HG02885 (cell line): ENCODE measurements around the gene CUEDC1.

Experiments
- ATAC-seq: cut with Tn5 transposase; IDR thresholded peaks from one replicate; pipeline ENCODE4 v1.9.1; 2021; ENCODE audit warnings: mild to moderate bottlenecking; ENCODE audit not compliant: unreplicated experiment, poor library complexity

The CUEDC1 gene

DNA sequence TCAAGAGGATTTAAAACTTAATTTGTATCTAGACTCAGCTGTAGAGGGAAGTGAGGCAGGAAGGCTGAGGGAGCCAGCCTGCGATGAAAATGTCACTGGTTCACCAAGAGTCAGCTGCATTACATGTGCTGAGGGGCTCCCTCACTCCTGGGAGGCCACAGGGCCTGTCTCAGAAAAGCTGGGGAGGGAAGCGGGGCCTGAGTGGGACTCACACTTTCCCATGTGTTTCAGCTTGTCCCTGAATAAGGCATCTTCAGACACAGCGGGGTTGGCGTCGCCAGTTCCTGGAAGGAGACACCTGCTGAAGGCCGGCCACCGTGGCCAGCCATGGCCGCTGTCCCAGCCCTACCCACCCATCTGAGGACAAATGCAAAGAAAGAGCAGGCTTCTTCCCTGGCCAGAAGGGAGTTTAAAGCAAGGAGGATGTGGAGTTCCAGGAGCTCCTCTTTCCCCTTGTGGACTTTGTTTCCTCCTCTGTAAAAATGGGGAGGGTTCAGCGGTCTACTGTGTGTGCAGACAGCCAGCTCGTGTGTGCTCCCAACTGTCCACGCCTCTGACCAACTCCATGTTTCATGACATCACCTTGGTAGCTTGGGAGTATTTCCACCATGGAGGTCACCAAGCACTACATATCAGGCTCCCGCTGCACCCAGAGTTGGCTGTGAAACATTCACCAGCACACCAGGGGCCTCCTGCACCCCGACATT is 86.1 kb downstream of the CUEDC1 start:
- ATAC-seq: no peak

DNA sequence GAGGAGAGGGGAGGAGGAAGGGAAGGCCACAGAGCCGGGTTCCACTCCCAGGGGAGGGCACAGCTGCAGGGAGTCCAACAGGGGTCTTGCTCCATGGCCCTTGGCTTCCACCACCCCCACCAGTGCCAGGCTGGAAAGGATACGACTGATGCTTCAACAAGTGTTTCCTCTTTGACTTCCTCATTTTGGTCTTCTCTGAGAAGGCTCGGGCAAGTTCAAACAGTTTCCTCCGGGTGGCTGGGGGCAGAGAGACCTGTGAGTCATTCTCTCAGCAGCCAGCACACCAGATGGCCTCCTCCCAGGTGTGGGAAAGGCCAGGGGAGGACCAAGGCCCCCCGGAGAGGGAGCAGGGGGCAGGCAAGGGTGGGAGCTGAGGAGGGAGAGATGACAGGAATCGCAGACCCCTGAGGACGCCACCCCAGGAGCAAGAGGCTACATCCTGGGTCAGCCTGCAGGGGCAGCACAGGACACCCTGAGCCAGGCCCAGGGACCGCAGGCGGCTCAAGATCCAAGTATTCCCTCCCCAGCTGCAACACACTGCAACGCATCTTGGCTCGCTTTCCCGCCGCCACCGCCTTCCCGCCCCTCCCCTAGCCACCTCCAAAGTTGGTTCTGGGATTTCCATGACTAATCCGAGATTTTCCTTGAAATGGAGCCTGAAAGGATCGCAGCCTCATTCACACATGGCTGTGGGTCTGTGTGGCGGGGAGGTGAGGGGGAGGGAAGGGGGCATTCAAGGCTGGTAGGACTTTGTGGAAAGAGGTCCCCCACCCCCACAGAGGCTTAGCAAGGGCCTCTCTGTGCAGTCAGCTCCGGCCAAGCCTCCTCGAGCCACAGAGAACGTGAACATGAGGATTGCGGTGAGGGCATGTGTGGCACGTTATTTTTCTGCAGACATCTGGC is 87.0 kb downstream of the CUEDC1 start:
- no peak for ATAC-seq

DNA sequence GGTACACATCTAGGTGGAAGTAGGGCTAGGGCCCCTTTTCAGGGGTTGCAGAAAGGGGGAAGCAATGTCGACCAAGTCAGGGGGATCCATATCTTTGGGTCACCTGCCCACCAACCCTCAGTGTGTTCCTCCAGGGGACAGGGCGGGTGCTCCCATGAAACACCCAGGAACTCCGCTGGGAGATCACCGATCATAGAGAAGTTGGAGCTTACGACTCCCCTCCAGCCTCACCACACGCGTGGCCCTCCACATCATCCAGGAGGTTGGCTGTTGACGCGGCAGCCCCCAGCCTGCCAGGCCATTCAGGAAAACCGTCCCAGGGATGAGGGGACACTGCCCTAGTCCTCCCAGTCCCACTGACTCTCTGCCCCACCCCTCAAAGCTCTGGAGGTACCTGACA is 88.1 kb downstream of the CUEDC1 start:
- ATAC-seq: no peak

DNA sequence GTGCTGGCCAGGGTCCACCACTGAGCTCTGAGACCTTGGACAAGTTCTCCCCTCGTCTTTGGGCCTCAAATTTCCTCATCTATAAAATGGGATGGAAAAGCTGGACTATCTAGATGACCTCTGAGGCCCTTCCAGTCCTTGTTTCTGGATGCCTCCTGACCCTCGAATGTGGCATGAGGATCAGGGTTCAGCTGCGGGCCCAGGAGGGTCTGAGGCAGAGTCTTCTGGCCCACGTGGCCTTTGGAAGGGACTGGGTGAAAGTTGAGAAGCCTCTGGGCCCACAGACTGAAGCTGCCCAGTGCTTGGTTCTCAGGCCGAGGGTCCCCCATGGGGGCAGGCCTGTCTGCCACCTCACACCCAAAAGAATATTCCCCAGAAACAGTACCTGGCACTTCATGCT is 88.5 kb downstream of the CUEDC1 start:
- no peak for ATAC-seq

DNA sequence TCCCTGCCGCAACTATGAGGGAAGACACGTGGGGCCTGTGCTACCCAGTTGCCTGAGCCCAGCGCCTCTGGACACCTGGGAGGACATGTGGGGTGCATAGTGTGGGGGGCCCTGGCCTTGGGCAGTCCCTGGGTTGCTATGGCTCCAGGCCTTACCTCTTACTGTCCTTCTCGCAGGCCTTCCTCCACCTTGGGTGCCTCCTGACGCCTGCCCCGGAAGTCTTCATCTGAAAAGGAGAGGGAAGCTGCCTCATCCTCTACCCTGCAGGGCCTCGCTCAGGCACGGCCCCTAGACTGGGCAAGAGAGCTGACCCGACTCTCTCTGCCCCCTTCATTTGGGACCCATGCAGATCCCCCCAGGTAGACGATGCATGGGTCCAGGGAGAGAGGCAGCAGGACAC is 88.9 kb downstream of the CUEDC1 start:
- ATAC-seq: no peak

DNA sequence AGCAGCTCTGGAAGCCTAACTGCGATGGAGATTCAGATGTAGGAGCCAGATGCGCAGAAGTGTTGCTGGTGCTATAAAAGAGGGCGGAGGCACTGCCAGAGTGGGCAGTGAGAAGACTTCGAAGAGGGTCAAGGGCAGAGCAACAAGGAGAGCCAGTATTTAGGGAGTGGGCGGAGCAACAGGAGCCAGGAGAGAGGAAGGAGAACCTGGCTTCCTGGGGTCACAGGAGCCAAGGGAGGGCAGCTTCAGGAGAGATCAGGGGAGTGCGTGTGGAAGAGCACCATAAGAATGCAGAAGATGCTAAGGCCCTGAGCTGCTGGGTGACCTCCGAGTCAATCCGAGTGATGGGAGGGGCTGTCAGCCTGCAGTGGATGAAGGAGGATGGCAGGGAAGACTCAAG is 90.9 kb downstream of the CUEDC1 start:
- no peak for ATAC-seq

DNA sequence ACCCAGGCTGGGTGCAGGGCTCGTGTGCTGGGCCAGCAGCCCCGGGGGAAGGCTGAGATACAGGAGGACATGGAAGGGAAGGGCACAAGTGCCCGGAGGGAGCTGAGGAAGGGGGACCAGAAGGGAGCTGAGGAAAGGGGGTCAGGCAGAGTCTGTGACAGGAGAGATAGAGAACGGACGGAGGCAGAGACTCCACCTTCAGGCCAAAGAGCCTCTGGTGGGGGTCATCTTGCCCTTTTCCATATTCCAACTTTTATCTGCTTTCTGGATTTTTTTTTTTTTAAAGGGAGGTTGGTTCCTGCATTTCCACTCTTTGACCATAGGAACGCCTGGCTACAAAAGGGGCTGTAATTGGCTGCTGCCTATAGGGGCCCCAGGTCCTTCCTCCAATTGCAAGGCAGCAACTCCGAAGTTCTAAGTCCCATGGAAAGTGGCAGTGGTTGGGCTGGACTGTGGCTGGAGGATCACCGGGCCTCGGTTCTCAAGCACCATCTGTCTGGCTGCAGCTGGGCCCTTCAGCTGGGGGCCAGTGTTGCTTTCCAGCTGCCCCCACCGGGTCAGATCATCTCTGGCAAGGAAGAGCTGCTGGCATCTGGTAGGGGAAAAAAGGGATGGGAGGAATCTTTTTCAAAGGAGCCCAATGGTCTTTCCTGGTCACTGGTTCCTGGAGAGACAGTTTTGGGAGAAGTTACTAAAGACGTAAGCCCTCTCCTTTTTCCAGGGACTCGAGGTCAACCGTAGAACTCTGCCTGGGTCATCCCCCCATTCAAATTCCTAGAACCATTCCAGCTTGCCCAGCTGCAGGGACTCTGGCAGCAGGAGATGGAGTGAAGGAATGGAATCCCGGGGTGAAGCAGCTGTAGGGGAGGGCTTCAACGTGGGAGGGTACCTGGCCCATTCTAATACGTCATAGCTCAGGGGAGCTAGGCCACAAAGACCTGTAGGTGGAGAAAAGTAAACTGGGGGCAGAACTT is 92.2 kb downstream of the CUEDC1 start:
- no peak for ATAC-seq

DNA sequence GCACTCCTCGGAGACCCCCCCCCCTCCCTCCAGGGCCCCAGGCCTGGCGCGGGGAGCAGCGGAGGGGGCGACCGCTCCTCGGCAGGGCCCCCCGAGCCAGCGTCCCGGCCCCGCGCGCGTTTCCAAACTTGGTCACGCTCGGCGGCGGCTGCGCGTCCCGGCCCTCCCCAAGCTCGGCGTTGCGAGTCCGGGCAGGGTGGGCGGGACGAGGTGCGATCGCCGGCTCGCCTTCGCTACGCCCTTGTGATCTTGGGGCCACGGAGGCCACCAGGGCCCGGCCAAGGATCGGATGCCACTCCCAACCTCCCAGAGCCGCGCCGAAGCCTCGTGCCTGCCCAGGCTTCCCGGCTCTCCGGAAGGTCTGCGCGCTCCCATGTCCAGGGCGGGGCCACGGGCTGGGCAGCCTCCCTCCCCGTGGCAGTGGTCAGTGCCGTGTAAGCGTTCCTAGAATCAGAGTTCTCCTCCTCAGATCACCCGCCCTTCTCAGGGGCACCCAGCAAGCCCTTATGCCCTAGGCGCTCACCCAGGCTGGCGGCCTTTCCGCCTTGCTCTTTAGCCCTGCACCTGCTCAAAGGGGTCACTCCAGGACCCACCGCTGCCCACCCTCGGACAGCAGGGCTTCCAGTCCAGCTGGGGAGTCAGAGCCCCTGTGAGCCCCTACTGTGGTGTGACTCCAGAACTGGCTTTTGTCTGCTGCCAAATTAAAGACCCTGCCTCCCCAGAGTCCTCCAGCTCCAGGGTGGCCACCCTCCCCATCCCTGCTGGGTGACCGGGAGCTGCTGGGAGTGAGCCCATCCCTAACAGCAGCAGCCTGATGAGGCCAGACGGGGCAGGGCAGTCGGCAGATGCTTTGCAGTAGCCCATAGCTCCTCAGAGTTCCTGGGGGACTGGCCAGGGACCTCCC is 93.2 kb downstream of the CUEDC1 start:
- ATAC-seq: no peak

DNA sequence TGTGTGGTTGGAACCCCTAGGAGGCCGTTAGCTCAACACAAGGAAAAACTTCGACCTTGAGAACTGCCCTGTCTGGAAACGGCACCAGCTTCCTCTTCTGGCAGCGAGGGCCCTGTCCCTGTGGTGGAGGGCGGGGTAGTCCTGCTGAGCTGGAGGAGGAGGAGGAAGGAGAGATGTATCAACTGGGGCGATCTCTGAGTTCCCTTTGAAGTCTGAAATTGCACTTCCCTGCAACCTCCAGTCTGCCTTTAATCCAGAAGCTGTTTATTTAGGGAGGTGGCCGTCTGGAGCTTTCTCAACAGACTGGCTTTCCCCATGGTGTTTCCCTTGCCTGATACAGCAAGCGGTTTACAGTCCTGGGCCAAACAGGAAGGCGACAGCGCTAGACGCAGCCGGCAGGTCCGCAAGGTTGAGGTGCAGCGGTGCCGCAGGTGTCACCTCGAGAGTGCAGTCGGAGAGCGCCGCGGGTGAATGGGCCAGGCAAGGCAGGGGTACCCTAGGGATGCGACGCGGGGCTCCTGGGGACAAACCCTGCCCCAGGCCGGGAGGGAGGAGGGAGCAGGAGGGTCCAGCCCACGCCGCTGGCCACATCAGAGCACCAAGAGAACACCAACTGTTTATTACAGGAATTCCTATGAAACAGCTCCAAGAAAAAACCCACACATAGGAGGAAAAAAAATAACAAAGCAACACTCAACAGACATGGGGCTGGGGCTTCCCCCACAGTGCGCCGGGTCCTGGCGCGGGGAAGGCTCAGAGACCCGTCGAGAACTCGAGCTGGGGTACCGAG is 94.0 kb downstream of the CUEDC1 start:
- ATAC-seq: no peak

DNA sequence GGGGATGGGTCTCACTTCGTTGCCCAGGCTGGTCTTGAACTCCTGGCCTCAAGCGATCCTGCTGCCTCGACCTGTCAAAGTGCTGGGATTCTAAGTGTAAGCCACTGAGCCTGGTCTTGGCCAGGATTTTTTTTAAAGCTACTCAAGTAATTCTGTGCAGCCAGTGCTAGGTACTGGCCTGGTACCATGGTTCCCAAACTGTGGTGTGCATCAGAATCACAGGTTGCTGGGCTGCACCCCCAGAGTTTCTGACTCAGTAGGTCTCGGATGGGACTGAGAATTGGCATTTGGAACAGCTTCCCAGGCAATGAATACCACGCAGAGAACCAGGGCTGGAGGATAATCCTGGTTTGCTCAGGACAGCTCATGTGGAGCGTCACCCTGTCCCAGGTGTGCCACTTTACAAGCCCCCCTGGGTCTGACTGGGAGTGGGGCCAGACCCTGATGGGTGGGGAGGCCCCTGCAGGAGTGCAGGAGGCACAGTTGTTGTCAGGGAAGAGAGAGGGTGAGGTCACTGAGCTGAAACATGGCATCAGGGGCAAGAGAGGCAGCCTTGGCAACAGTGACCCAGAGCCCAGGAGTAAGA is 94.7 kb downstream of the CUEDC1 start:
- ATAC-seq: no peak

DNA sequence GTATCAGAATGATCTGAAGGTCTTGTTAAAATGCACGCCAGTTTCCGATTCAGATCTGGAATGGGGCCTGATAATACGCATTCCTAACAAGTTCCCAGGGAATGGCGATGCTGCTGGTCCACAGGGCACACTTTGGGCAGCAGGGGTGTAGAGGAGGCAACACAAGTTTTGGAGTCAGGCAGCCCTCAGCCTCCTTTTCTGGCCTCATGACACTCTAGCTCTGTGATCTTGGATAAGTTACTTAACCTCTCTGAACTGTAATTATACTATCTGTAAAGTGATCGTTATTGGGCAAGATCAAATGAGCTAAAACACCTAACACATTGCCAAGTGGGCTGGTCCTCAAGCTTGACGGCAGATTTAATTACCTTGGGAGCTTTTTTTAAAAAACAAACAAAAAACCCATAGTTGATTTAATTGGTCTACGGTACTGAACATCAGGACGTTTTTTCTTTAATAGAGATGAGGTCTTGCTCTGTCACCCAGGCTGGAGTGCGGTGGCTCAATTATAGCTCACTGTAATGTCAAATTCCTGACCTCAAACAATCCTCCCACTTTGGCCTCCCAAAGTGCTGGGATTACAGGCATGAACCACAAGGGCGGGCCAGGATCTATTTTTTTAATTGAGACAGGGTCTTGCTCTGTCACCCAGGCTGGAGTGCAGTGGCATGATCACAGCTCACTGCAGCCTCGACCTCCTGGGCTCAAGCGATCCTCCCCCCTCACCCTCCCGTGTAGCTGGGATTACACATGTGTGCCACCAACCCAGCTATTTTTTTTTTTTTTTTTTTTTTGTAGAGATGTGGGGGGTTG is 95.4 kb downstream of the CUEDC1 start:
- ATAC-seq: no peak

DNA sequence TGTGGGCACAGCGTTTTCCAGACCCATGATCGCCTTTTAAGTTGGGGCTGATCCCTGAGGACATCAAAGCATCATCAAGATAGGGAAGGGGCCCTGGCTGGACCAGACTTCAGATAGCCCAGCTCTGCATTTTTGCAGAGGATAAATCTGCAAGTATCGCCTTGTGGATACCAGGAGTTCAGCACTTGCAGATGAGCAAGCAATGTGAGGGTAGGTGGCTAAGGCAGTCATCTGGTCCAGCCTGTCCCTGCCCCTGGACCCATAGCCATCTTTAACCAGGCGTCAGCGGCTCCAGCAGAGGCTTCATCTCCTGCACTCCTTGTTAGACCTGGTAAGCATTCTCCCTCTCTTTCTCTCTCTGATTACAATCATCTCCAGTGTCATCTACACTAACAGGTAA is 96.4 kb downstream of the CUEDC1 start:
- no peak for ATAC-seq

DNA sequence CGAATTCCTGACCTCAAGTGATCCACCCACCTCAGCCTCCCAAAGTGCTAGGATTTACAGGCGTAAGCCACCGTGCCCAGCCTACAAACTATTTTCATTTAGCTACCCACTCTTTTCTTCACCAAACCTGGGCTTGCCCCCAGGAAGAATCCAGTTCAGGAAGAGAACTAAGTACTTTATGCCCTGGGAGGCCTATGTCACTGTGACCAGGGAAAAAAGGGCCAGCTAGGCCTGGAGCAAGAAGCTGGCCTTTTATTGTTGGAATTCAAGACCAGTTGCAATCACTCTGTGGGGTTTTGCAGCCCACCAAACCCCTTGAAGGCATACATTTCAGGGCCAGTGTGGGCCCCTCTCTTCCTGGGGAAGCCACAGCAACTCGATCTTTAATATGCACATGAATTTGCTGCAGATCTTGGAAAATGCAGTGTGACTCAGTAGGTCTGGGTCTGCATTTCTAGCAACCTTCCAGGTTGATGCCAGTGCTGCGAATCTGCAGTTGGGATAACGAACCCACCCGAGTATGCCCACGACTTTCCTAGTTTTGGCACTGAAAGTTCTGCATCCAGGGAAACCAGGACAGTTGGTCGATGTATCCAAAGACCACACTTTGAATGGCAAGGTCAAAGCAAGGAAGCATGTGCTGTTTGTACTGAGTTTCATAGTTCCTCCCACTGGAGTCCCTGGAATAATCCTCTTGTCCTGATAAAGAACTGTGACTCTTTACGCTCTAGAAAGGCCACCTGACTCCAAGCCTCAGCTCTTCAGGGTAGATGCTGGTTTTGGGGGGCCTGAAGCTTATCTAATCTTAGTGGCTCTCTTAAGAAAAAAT is 98.2 kb downstream of the CUEDC1 start:
- ATAC-seq: no peak

DNA sequence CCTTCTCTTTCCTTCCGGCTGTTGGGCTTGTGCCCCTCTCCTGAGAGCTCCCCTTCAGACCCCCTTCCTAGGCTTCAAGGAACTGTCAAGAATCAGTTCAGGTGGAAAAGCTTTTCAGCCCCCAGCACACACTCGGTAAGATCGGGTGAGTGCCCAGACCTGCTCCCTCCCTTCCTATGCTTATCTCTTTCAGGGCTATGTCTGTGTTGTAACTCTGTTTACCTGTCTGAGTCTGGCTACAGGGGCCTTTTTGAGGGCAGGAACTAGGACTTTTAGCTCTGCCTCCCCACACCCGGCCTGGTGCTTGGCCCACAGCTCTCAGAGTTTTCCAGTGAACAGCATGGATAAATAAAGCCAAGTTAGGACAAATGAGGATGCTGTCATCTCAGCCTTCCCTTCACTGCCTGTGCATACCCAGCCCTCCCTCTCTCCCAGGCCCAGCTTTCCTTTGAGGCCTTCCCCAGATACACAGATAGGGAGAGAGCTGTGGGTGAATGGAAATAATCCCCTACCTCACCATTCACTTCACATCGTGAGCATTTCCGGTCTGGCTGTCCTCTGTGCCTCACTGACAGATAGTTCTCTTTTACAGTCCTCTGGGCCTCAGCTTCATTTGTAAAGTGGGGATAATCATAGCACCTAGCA is 99.7 kb downstream of the CUEDC1 start:
- no peak for ATAC-seq

DNA sequence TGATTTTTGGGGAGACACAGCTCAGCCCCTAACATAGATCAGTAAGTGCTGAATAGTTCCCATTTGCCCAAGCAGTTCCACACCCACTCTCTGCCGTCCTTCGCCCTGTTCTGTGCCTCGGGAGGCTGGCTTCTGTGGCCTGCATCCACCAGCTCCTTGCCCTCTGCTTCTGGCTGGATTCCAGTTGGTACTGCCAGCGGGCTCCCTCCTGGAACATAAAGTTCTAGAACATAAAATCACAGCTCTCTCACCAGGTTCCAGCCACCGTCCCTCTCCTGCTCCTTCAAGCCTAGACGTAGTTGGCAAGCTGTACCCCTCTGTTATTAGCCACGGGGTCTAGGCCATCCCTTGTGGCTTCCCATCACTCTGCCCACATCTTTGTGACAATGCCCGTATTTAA is 101.5 kb downstream of the CUEDC1 start:
- no peak for ATAC-seq

DNA sequence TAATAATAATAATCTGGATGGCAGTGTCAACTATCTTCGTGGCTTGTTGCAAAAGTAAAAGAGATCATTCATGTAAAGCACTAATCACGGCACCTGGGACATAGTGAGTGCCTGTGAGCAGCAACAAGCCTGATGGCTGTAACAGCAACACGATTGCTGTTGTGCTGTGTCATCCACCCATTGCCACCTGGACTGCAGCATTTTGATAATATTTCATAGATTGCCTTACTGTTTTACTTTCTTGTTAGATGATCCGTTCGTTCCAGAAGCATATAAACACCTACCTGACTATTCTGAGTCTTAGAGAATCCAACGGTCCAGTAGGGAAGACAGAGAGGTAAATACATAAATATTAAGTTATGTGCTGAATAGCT is 102.3 kb downstream of the CUEDC1 start:
- no peak for ATAC-seq
